Peyer's patch (tissue), 4 donors: ENCODE data around the gene SLC16A12. TPM values are rescaled to one million over a fixed set of nuclear protein-coding genes. Genes with fewer than 3 reads are reported as not detected.
"Not testable (repeated sequence)": the region's sequence is repeated elsewhere in the genome, so short reads cannot be mapped to it uniquely, and the experiment has no call there.

Experiments used
- DNase-seq, 3 donors: peaks; one replicate each; pipeline ENCODE4 v3.0.0-alpha.2; 2017 to 2019
- H3K27ac ChIP-seq, 4 donors: fragments of 200-600 bp; sonication (generic); one replicate each; pipeline ENCODE4 v1.5.1; 2016 to 2019
- H3K27me3 ChIP-seq, 2 donors: fragments of 200-600 bp; sonication (generic); one replicate each; pipeline ENCODE4 v1.5.1; 2019
- H3K36me3 ChIP-seq, 3 donors: fragments of 200-600 bp; sonication (generic); one replicate each; pipeline ENCODE4 v1.5.1; 2016 to 2019
- H3K4me1 ChIP-seq, 4 donors: fragments of 200-600 bp; sonication (generic); one replicate each; pipeline ENCODE4 v1.5.1; 2016 to 2019
- H3K4me3 ChIP-seq, 4 donors: fragments of 200-600 bp; sonication (generic); 1 replicate in 3 of 4; 2 replicates in 1 of 4; pipeline ENCODE4 v1.5.1; 2016 to 2019; ENCODE audit warnings: mild to moderate bottlenecking in 1 of 4
- H3K9me3 ChIP-seq, 4 donors: fragments of 200-600 bp; sonication (generic); one replicate each; pipeline ENCODE4 v1.5.1; 2016 to 2019; ENCODE audit warnings: mild to moderate bottlenecking in 1 of 4
- CTCF ChIP-seq, 6 experiments: fragments of 450-650 bp in 4 of 6; fragments of 200-600 bp in 2 of 6; sonication (generic) in 1 of 6; IDR thresholded peaks; one replicate each; pipeline ENCODE4 v1.5.1; 2017 to 2019; ENCODE audit warnings: antibody characterized with exemption in 6 of 6, mild to moderate bottlenecking in 3 of 6, moderate library complexity in 1 of 6
- POLR2A ChIP-seq, 2 donors: fragments of 450-650 bp; IDR thresholded peaks; one replicate each; pipeline ENCODE4 v1.5.1; 2017; ENCODE audit warnings: antibody characterized with exemption in 2 of 2, mild to moderate bottlenecking in 2 of 2, moderate library complexity in 2 of 2
- total RNA-seq, 4 donors: library from RNA; depleted of rRNA; stranded (reverse); fragments of >200 nt; gene quantifications; one replicate each; pipeline ENCODE4 v1.1.0, GENCODE V29; 2016

SLC16A12 gene
- total RNA-seq, 4 donors from 2014 or later = 0.38 TPM; not detected in 3

- Histone ChIP-seq H3K27me3 (no peaks in the 10 kb centered on the region), H3K9me3 (no peaks in the 10 kb centered on the region), H3K4me3 (peak overlapping the region; percentile 57 to 91 (median 77)), H3K4me1 (peaks cover 0 to 27% (median 6%) of the 10 kb centered on the region in 4 donors), H3K36me3 (peaks cover 0 to 4% (median 0%) of the 10 kb centered on the region in 3 donors), H3K27ac (peak overlapping the region; percentile 94 to 98 (median 94))
- peak; percentile 72 to 76 (median 73) for DNase-seq
- TF ChIP-seq POLR2A (IDR thresholded peaks at IDR 0.05) (peak in 1 of 2 donors; percentile 27), CTCF (IDR thresholded peaks at IDR 0.05) (peak in 1 of 6 experiments; percentile 3)
Observed at GRCh38 chr10:89414879-89415821, 120.2 kb downstream of the SLC16A12 start.

DNA sequence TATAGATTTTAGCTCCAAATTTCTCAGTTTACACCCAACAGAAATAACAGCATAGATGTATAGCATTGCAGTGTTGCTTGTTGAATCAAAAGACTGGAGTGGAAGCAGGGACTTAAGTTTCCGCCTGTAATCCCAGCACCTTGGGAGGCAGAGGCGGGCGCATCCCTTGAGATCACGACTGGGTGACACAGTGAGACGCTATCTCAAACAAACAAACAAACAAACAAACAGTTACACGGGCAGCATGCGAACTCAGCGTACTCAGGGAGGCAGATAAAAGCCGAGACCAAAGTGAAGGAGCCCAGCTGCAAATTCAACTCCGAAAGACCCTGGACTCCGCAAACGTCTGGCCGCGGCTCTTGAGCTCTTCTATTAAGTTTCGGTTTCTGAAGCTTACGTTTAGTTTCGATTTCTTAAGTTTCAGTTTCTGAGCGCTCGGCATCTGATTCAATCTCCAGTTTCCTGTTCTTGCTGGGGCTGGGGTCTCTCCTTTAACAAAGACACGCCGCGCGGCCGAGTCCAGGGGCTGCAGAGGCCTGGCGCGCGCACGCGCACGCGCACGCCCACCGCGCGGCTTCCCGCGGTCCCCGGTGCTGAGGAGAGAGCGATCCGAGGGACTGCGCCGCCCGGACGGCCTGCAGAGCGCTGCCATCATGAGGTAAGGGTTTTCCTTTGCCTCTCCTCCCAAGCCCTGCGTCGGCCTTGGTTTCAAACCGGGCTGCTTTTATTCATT, 121.1 kb downstream of the SLC16A12 start, which contains the start of gene IFIT5:
Gene IFIT5 (plus strand): TSS at position 423 of the 733 bp plus-strand sequence. CDS start 231 bp downstream, at position 654.
- peak in 1 of 6 experiments; percentile 1 for TF ChIP-seq CTCF (IDR thresholded peaks at IDR 0.05)
- peak; percentile 30 to 53 for TF ChIP-seq POLR2A (IDR thresholded peaks at IDR 0.05)
- peak; percentile 62 to 85 (median 84) for DNase-seq
- Histone ChIP-seq H3K36me3 (peaks cover 0 to 4% (median 0%) of the 10 kb centered on the region in 3 donors), H3K9me3 (no peaks in the 10 kb centered on the region), H3K4me3 (peak within 1 kb of the TSS; percentile 57 to 91 (median 77)), H3K27ac (peak within 1 kb of the TSS; percentile 94 to 98 (median 94)), H3K27me3 (no peaks in the 10 kb centered on the region), H3K4me1 (peaks cover 0 to 27% (median 5%) of the 10 kb centered on the region in 4 donors)

DNA sequence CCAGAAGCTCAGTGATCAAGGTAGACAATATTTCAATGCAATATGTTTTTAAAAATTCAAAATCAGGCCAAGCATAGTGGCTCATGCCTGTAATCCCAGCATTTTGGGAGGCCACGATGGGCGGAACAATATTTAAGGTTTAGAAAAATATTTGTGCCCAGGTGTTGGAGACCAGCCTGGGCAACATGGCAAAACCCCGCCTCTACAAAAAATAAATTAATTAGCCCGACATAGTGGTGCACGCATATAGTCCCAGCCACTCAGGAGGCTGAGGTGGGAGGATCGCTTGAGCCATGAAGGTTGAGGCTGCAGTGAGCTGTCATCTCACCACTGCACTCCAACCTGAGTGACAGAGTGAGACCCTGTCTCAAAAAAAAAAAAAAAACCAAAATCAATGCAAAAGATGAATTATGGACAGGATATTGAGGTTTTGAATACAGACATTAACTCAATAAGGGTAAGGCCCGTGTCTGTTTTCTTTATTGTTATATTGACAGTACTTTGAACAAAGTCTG, 121.9 kb downstream of the SLC16A12 start:
- peak overlapping the region in 2 of 4 donors; percentile 77 to 91 for H3K4me3 ChIP-seq

GRCh38 chr10:89412276-89412675, 123.1 kb downstream of the SLC16A12 start:
- peaks cover 0 to 16% (median 0%) of the 10 kb centered on the region in 4 donors for H3K4me1 ChIP-seq
- H3K4me3 ChIP-seq, H3K27ac ChIP-seq, H3K36me3 ChIP-seq, DNase-seq, H3K9me3 ChIP-seq, H3K27me3 ChIP-seq: not testable (repeated sequence)

More for the DNA sequence above, 121.9 kb downstream of the SLC16A12 start:
- peak overlapping the region in 3 of 4 donors; percentile 94 to 98 (median 94) for H3K27ac ChIP-seq
- peaks cover 0 to 4% (median 0%) of the 10 kb centered on the region in 3 donors for H3K36me3 ChIP-seq
- H3K27me3 ChIP-seq = no peaks in the 10 kb centered on the region
- peaks cover 0 to 27% (median 3%) of the 10 kb centered on the region in 4 donors for H3K4me1 ChIP-seq
- TF ChIP-seq CTCF (IDR thresholded peaks at IDR 0.05) (no peak), POLR2A (IDR thresholded peaks at IDR 0.05) (no peak)
- DNase-seq = no peak
- H3K9me3 ChIP-seq = no peaks in the 10 kb centered on the region

- not testable (repeated sequence) for H3K27ac ChIP-seq, H3K36me3 ChIP-seq, H3K4me3 ChIP-seq, DNase-seq, H3K27me3 ChIP-seq, H3K9me3 ChIP-seq, H3K4me1 ChIP-seq
Observed at GRCh38 chr10:89411135-89411534, 124.3 kb downstream of the SLC16A12 start.

GRCh38 chr10:89410551-89410950, 124.8 kb downstream of the SLC16A12 start:
- H3K4me3 ChIP-seq, H3K27ac ChIP-seq, DNase-seq, H3K9me3 ChIP-seq, H3K36me3 ChIP-seq, H3K27me3 ChIP-seq, H3K4me1 ChIP-seq: not testable (repeated sequence)

DNA sequence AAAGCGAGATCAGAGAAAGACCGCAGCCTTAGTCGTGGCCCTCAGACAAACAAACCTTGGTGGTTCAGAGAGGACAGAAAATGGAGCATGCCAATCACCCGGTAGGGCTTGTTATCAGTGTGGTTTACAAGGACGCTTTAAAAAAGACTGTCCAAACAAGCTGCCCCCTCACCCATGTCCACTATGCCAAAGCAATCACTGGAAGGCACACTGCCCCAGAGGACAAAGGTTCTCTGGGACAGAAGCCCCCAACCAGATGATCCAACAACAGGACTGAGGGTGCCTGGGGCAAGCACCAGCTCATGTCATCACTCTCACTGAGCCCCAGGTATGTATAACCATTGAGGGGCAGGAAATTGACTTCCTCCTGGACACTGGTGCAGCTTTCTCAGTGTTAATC, 126.1 kb downstream of the SLC16A12 start:
- H3K27me3 ChIP-seq, H3K4me3 ChIP-seq, H3K9me3 ChIP-seq, H3K36me3 ChIP-seq, DNase-seq, H3K27ac ChIP-seq, H3K4me1 ChIP-seq: not testable (repeated sequence)

GRCh38 chr10:89407792-89408191, 127.6 kb downstream of the SLC16A12 start:
- DNase-seq, H3K27me3 ChIP-seq, H3K9me3 ChIP-seq, H3K4me3 ChIP-seq, H3K27ac ChIP-seq, H3K4me1 ChIP-seq, H3K36me3 ChIP-seq: not testable (repeated sequence)

DNA sequence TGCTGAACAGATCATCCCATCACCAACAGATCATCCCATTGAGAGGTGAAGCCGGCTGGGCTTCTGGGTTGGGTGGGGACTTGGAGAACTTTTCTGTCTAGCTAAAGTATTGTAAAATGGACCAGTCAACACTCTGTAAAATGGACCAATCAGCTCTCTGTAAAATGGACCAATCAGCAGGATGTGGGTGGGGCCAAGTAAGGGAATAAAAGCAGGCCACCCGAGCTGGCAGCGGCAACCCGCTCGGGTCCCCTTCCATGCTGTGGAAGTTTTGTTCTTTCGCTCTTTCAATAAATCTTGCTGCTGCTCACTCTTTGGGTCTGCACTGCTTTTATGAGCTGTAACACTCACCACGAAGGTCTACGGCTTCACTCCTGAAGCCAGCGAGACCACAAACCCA, 129.2 kb downstream of the SLC16A12 start:
- not testable (repeated sequence) for H3K27me3 ChIP-seq, H3K4me3 ChIP-seq, DNase-seq, H3K27ac ChIP-seq, H3K4me1 ChIP-seq, H3K9me3 ChIP-seq, H3K36me3 ChIP-seq
